Upper lobe of right lung (tissue), 1 donor: ENCODE results near the gene AK9. TPM values are rescaled to one million over a fixed set of nuclear protein-coding genes. Genes with fewer than 3 reads are reported as not detected.

Experiments
- ATAC-seq: fragments of 200-7000 bp; cut with Tn5 transposase; one replicate; pipeline ENCODE4 v1.9.1; 2020; ENCODE audit warnings: mild to moderate bottlenecking, moderate library complexity
- DNase-seq: peaks from one replicate; pipeline ENCODE4 v3.0.0-alpha.2; 2020
- H3K27ac ChIP-seq: fragments of 200-600 bp; one replicate; pipeline ENCODE4 v1.8.0; 2022
- H3K27me3 ChIP-seq: fragments of 200-600 bp; one replicate; pipeline ENCODE4 v1.8.0; 2022; ENCODE audit warnings: mild to moderate bottlenecking
- H3K36me3 ChIP-seq: fragments of 200-600 bp; one replicate; pipeline ENCODE4 v1.8.0; 2022
- H3K4me1 ChIP-seq: fragments of 200-600 bp; one replicate; pipeline ENCODE4 v1.8.0; 2022
- H3K4me3 ChIP-seq: fragments of 200-600 bp; one replicate; pipeline ENCODE4 v1.8.0; 2022; ENCODE audit warnings: mild to moderate bottlenecking
- H3K9me3 ChIP-seq: fragments of 200-600 bp; one replicate; pipeline ENCODE4 v1.8.0; 2022
- CTCF ChIP-seq: fragments of 200-600 bp; IDR thresholded peaks from one replicate; pipeline ENCODE4 v1.8.0; 2022; ENCODE audit warnings: antibody characterized with exemption
- intact Hi-C: fragments of 100-400 bp; cut with DNase I; formaldehyde crosslinking; loops from one replicate; pipeline ENCODE4 v1.11.0; 2022
- total RNA-seq: library from RNA; stranded (reverse); fragmentation: NEBNext Ultra II Directional; extraction: Animal tissue kit (Norgen Biotek cat#: 25700); gene quantifications from one replicate; pipeline ENCODE4 v1.2.1, GENCODE V29; 2021
- donor health status: DM: no; HTN: yes; CAD: no; lungs with severe emphysema.

Gene AK9
- total RNA-seq, 1 donor from 2014 or later = 8.8 TPM

GRCh38 chr6:109662192-109662591 is 28.8 kb downstream of the AK9 start:
- DNase-seq = no peak
- Histone ChIP-seq H3K9me3 (no peaks in the 10 kb centered on the region), H3K27me3 (no peaks in the 10 kb centered on the region), H3K4me3 (no peak overlapping the region), H3K36me3 (no peaks in the 10 kb centered on the region), H3K27ac (no peak overlapping the region), H3K4me1 (no peaks in the 10 kb centered on the region)
- intact Hi-C loops = no loop called here
- no peak for ATAC-seq
- no peak for TF ChIP-seq CTCF

DNA sequence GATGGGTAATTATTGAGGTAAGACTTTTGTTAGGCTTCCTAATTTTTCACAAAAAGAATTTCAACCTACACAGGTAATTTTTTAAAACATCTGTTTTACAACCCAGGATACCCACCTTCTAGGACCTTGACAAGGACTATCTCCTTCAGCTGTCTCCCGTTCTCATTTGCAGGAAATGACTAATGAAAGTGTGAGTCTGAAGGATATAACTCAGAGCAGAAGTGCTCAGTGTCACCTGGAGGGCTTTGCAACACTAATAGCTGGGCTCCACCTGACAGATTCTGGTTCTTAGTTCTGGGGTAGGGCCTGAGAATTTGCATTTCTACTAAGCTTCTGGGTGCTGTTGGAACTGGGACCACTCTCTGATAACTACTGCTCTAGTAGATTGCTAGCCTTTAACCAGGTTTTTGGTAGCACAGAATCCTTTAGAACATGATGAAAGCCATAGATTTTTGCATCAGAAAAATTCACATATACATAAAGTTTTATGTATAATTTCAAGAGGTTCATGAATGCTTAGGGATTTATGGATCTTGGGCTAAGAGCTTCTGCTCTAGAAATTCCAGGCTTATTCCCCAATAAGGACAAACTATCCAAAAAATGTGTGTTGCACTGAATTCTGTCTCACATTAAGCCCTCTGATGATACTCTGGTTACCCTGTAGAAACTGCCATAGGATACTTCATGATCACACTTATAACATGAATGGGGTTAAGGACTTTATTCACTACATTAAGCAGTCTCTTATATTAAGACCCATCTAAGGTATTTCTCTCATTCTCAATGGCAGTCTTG is 30.3 kb downstream of the AK9 start:
- Histone ChIP-seq H3K36me3 (no peaks in the 10 kb centered on the region), H3K27ac (no peak overlapping the region), H3K4me3 (no peak overlapping the region), H3K27me3 (no peaks in the 10 kb centered on the region), H3K4me1 (no peaks in the 10 kb centered on the region), H3K9me3 (no peaks in the 10 kb centered on the region)
- ATAC-seq (no peak), DNase-seq (no peak)
- no peak for TF ChIP-seq CTCF
- intact Hi-C loops = no loop called here

DNA sequence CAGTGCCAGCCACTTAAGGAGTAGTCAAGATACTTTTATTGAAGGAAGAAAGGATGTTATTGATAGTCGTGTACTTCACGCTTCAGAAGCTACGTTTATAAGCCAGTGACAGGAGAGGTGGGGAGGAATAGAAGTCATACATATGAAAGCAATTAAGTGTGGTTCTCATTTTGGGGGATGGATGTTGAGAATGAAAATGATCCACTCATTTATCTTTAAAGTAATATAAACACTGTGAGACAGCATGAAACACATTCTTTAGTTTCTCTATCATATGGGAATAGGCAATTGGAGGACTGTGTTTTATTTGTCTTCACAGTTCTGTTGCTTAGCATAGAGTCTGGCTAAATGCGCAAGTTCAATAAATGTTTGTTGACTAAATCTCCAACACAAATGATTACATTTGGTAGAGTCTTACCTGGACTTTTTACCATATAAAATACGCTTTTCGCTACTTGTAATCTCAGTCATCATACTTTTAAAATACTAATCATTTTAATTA is 35.2 kb downstream of the AK9 start:
- Histone ChIP-seq H3K27me3 (no peaks in the 10 kb centered on the region), H3K9me3 (no peaks in the 10 kb centered on the region), H3K36me3 (no peaks in the 10 kb centered on the region), H3K27ac (no peak overlapping the region), H3K4me1 (no peaks in the 10 kb centered on the region), H3K4me3 (no peak overlapping the region)
- no peak for ATAC-seq
- intact Hi-C loops = no loop called here
- no peak for TF ChIP-seq CTCF
- DNase-seq = no peak

GRCh38 chr6:109653264-109653663 is 37.7 kb downstream of the AK9 start:
- Histone ChIP-seq H3K9me3 (no peaks in the 10 kb centered on the region), H3K27me3 (no peaks in the 10 kb centered on the region), H3K27ac (no peak overlapping the region), H3K36me3 (no peaks in the 10 kb centered on the region), H3K4me1 (no peaks in the 10 kb centered on the region), H3K4me3 (no peak overlapping the region)
- DNase-seq (no peak), ATAC-seq (no peak)
- TF ChIP-seq CTCF = no peak
- intact Hi-C loops = no loop called here

- Histone ChIP-seq H3K9me3 (no peaks in the 10 kb centered on the region), H3K36me3 (no peaks in the 10 kb centered on the region), H3K27ac (no peak overlapping the region), H3K4me3 (no peak overlapping the region), H3K4me1 (no peaks in the 10 kb centered on the region), H3K27me3 (no peaks in the 10 kb centered on the region)
- intact Hi-C loops = no loop called here
- ATAC-seq (no peak), DNase-seq (no peak)
- TF ChIP-seq CTCF = no peak
Observed at GRCh38 chr6:109644131-109644530, 46.9 kb downstream of the AK9 start.
